Measurements from ENCODE around the gene PPME1.

The PPME1 gene

GRCh38 chr11:74272276-74272675 lies 101.2 kb downstream of the PPME1 start:
- H3K9me3 Mint-ChIP-seq (ENCODE audit: low read depth) = no peaks in the 10 kb centered on the region
- no peaks in the 10 kb centered on the region for H3K27me3 Mint-ChIP-seq
- H3K27ac Mint-ChIP-seq = no peak overlapping the region
- H3K36me3 Mint-ChIP-seq = no peaks in the 10 kb centered on the region
- H3K4me1 Mint-ChIP-seq (ENCODE audit: low read depth) = peaks cover 20% of the 10 kb centered on the region
- no peak overlapping the region for H3K4me3 Mint-ChIP-seq

- H3K4me1 Mint-ChIP-seq (ENCODE audit: low read depth) = no peaks in the 10 kb centered on the region
- H3K27ac Mint-ChIP-seq = no peak overlapping the region
- no peaks in the 10 kb centered on the region for H3K27me3 Mint-ChIP-seq
- no peaks in the 10 kb centered on the region for H3K36me3 Mint-ChIP-seq
- H3K4me3 Mint-ChIP-seq = no peak overlapping the region
- H3K9me3 Mint-ChIP-seq (ENCODE audit: low read depth) = no peaks in the 10 kb centered on the region
Observed at GRCh38 chr11:74276581-74276980, 105.5 kb downstream of the PPME1 start.

GRCh38 chr11:74278103-74278502 lies 107.0 kb downstream of the PPME1 start:
- H3K9me3 Mint-ChIP-seq (ENCODE audit: low read depth) = no peaks in the 10 kb centered on the region
- no peaks in the 10 kb centered on the region for H3K36me3 Mint-ChIP-seq

GRCh38 chr11:74278721-74279161 lies 107.7 kb downstream of the PPME1 start:
- H3K4me3 Mint-ChIP-seq = no peak overlapping the region
- H3K4me1 Mint-ChIP-seq (ENCODE audit: low read depth) = no peaks in the 10 kb centered on the region
- no peaks in the 10 kb centered on the region for H3K36me3 Mint-ChIP-seq
- H3K27ac Mint-ChIP-seq = no peak overlapping the region
- H3K27me3 Mint-ChIP-seq = no peaks in the 10 kb centered on the region
- no peaks in the 10 kb centered on the region for H3K9me3 Mint-ChIP-seq (ENCODE audit: low read depth)

More at GRCh38 chr11:74278103-74278502, 107.0 kb downstream of the PPME1 start:
- H3K27me3 Mint-ChIP-seq = no peaks in the 10 kb centered on the region
- H3K4me1 Mint-ChIP-seq (ENCODE audit: low read depth) = no peaks in the 10 kb centered on the region
- H3K4me3 Mint-ChIP-seq = no peak overlapping the region
- no peak overlapping the region for H3K27ac Mint-ChIP-seq

- Mint-ChIP-seq H3K27ac (no peak overlapping the region), H3K36me3 (no peaks in the 10 kb centered on the region), H3K9me3 (ENCODE audit: low read depth) (no peaks in the 10 kb centered on the region), H3K4me1 (ENCODE audit: low read depth) (no peaks in the 10 kb centered on the region), H3K4me3 (no peak overlapping the region), H3K27me3 (no peaks in the 10 kb centered on the region)
Observed at GRCh38 chr11:74279256-74279655, 108.2 kb downstream of the PPME1 start.

GRCh38 chr11:74280494-74280893 lies 109.4 kb downstream of the PPME1 start:
- Mint-ChIP-seq H3K36me3 (no peaks in the 10 kb centered on the region), H3K27me3 (no peaks in the 10 kb centered on the region), H3K27ac (no peak overlapping the region), H3K4me3 (no peak overlapping the region), H3K4me1 (ENCODE audit: low read depth) (no peaks in the 10 kb centered on the region), H3K9me3 (ENCODE audit: low read depth) (no peaks in the 10 kb centered on the region)

GRCh38 chr11:74282421-74282820 lies 111.3 kb downstream of the PPME1 start:
- Mint-ChIP-seq H3K27ac (no peak overlapping the region), H3K9me3 (ENCODE audit: low read depth) (no peaks in the 10 kb centered on the region), H3K4me3 (no peak overlapping the region), H3K27me3 (no peaks in the 10 kb centered on the region), H3K4me1 (ENCODE audit: low read depth) (no peaks in the 10 kb centered on the region), H3K36me3 (no peaks in the 10 kb centered on the region)

- no peak overlapping the region for H3K27ac Mint-ChIP-seq
- H3K9me3 Mint-ChIP-seq (ENCODE audit: low read depth) = no peaks in the 10 kb centered on the region
- no peaks in the 10 kb centered on the region for H3K4me1 Mint-ChIP-seq (ENCODE audit: low read depth)
- no peak overlapping the region for H3K4me3 Mint-ChIP-seq
- no peaks in the 10 kb centered on the region for H3K36me3 Mint-ChIP-seq
- no peaks in the 10 kb centered on the region for H3K27me3 Mint-ChIP-seq
Observed at GRCh38 chr11:74282914-74283371, 111.9 kb downstream of the PPME1 start.

GRCh38 chr11:74283580-74284180 lies 112.6 kb downstream of the PPME1 start:
- Mint-ChIP-seq H3K27me3 (no peaks in the 10 kb centered on the region), H3K4me3 (no peak overlapping the region), H3K27ac (no peak overlapping the region), H3K36me3 (no peaks in the 10 kb centered on the region), H3K4me1 (ENCODE audit: low read depth) (no peaks in the 10 kb centered on the region), H3K9me3 (ENCODE audit: low read depth) (no peaks in the 10 kb centered on the region)

- no peak overlapping the region for H3K4me3 Mint-ChIP-seq
- no peaks in the 10 kb centered on the region for H3K27me3 Mint-ChIP-seq
- no peaks in the 10 kb centered on the region for H3K9me3 Mint-ChIP-seq (ENCODE audit: low read depth)
- H3K36me3 Mint-ChIP-seq = no peaks in the 10 kb centered on the region
- H3K27ac Mint-ChIP-seq = no peak overlapping the region
- no peaks in the 10 kb centered on the region for H3K4me1 Mint-ChIP-seq (ENCODE audit: low read depth)
Observed at GRCh38 chr11:74284466-74284865, 113.4 kb downstream of the PPME1 start.

GRCh38 chr11:74288161-74288560 lies 117.1 kb downstream of the PPME1 start:
- Mint-ChIP-seq H3K4me1 (ENCODE audit: low read depth) (no peaks in the 10 kb centered on the region), H3K4me3 (no peak overlapping the region), H3K27me3 (no peaks in the 10 kb centered on the region), H3K36me3 (no peaks in the 10 kb centered on the region), H3K9me3 (ENCODE audit: low read depth) (no peaks in the 10 kb centered on the region), H3K27ac (no peak overlapping the region)

- H3K27me3 Mint-ChIP-seq = peaks cover under 1% of the 10 kb centered on the region
- no peaks in the 10 kb centered on the region for H3K4me1 Mint-ChIP-seq (ENCODE audit: low read depth)
- H3K9me3 Mint-ChIP-seq (ENCODE audit: low read depth) = no peaks in the 10 kb centered on the region
- no peak overlapping the region for H3K27ac Mint-ChIP-seq
- no peaks in the 10 kb centered on the region for H3K36me3 Mint-ChIP-seq
- H3K4me3 Mint-ChIP-seq = no peak overlapping the region
Observed at GRCh38 chr11:74288911-74289310, 117.8 kb downstream of the PPME1 start.

GRCh38 chr11:74297484-74297883 lies 126.4 kb downstream of the PPME1 start:
- H3K27me3 Mint-ChIP-seq = peaks cover 5% of the 10 kb centered on the region

GRCh38 chr11:74299015-74299414 lies 127.9 kb downstream of the PPME1 start:
- no peaks in the 10 kb centered on the region for H3K9me3 Mint-ChIP-seq (ENCODE audit: low read depth)
- H3K36me3 Mint-ChIP-seq = no peaks in the 10 kb centered on the region
- peaks cover 4% of the 10 kb centered on the region for H3K27me3 Mint-ChIP-seq

More at GRCh38 chr11:74297484-74297883, 126.4 kb downstream of the PPME1 start:
- Mint-ChIP-seq H3K9me3 (ENCODE audit: low read depth) (no peaks in the 10 kb centered on the region), H3K36me3 (no peaks in the 10 kb centered on the region), H3K4me1 (ENCODE audit: low read depth) (peaks cover 5% of the 10 kb centered on the region), H3K4me3 (no peak overlapping the region), H3K27ac (no peak overlapping the region)

More at GRCh38 chr11:74299015-74299414, 127.9 kb downstream of the PPME1 start:
- Mint-ChIP-seq H3K4me3 (no peak overlapping the region), H3K4me1 (ENCODE audit: low read depth) (peaks cover 5% of the 10 kb centered on the region), H3K27ac (no peak overlapping the region)

All from activated naive CD8-positive, alpha-beta T cell (primary cell).